HG03439 (cell line): Measurements from ENCODE around the gene CALU.

Source experiments
- ATAC-seq: cut with Tn5 transposase; IDR thresholded peaks from one replicate; pipeline ENCODE4 v1.9.1; 2021; ENCODE audit warnings: mild to moderate bottlenecking, moderate library complexity; ENCODE audit not compliant: unreplicated experiment

The CALU gene

GRCh38 chr7:128739048-128739962, at the start of gene CALU:
Gene CALU (plus strand): TSS chr7:128739359. CDS start chr7:128748584, 9,225 bp downstream.
- peak; percentile 97 for ATAC-seq

GRCh38 chr7:128691227-128691626, 47.9 kb upstream of the CALU start:
- ATAC-seq, result no peak

GRCh38 chr7:128692623-128693270, 46.4 kb upstream of the CALU start:
- ATAC-seq, result no peak

- ATAC-seq, result no peak
Observed at GRCh38 chr7:128693373-128694015, 45.7 kb upstream of the CALU start.

- no peak for ATAC-seq
Observed at GRCh38 chr7:128694738-128695137, 44.4 kb upstream of the CALU start.

- no peak for ATAC-seq
Observed at GRCh38 chr7:128697302-128697905, 41.8 kb upstream of the CALU start.

GRCh38 chr7:128699196-128699712, 39.9 kb upstream of the CALU start:
- ATAC-seq, result no peak

- no peak for ATAC-seq
Observed at GRCh38 chr7:128699895-128700294, 39.3 kb upstream of the CALU start.

- ATAC-seq, result no peak
Observed at GRCh38 chr7:128701062-128701785, 37.9 kb upstream of the CALU start.

- no peak for ATAC-seq
Observed at GRCh38 chr7:128703609-128704241, 35.4 kb upstream of the CALU start.

GRCh38 chr7:128705891-128706333, 33.2 kb upstream of the CALU start:
- ATAC-seq, result no peak

GRCh38 chr7:128707752-128708151, 31.4 kb upstream of the CALU start:
- ATAC-seq, result no peak

GRCh38 chr7:128708235-128708634, 30.9 kb upstream of the CALU start:
- no peak for ATAC-seq

GRCh38 chr7:128708824-128709223, 30.3 kb upstream of the CALU start:
- ATAC-seq, result no peak

- ATAC-seq, result no peak
Observed at GRCh38 chr7:128710481-128710880, 28.7 kb upstream of the CALU start.

- ATAC-seq, result no peak
Observed at GRCh38 chr7:128713794-128714193, 25.4 kb upstream of the CALU start.

GRCh38 chr7:128714701-128715495, 24.3 kb upstream of the CALU start:
- ATAC-seq, result no peak

- ATAC-seq, result no peak
Observed at GRCh38 chr7:128718967-128719642, 20.1 kb upstream of the CALU start.
